PFSK-1 (cell line): ENCODE measurements around the gene VMP1.

Experiments
- FOXP2 ChIP-seq: optimal IDR thresholded peaks from 2 replicates; pipeline ENCODE3; 2011; ENCODE audit warnings: borderline replicate concordance, control low read depth, inconsistent platforms; ENCODE audit not compliant: insufficient read depth; ENCODE audit errors: extremely low read length, extremely low read depth
- POLR2AphosphoS5 ChIP-seq: IDR thresholded peaks from 2 replicates; pipeline ENCODE4 v1.6.1; 2012; ENCODE audit warnings: low read depth, mild to moderate bottlenecking, control low read depth, low read length, moderate library complexity
- SIN3A ChIP-seq: IDR thresholded peaks from 2 replicates; pipeline ENCODE4 v1.6.1; 2012; ENCODE audit warnings: mild to moderate bottlenecking, low read length, moderate library complexity, borderline replicate concordance; ENCODE audit not compliant: insufficient read depth
- TAF1 ChIP-seq: IDR thresholded peaks from 2 replicates; pipeline ENCODE4 v1.6.1; 2012; ENCODE audit warnings: low read length, control low read depth, borderline replicate concordance; ENCODE audit not compliant: insufficient read depth
- TF ChIP-seq, protein P1 (sequence below), 2 experiments: IDR thresholded peaks; 2 replicates each; pipeline versions ENCODE4 v1.6.1 to v1.8.0; 2011 to 2012; ENCODE audit warnings: low read depth in 2 of 2, low read length in 2 of 2, control low read depth in 1 of 2, inconsistent platforms in 1 of 2, mild to moderate bottlenecking in 1 of 2, moderate library complexity in 1 of 2; ENCODE audit not compliant: insufficient read depth in 1 of 2

DNA sequence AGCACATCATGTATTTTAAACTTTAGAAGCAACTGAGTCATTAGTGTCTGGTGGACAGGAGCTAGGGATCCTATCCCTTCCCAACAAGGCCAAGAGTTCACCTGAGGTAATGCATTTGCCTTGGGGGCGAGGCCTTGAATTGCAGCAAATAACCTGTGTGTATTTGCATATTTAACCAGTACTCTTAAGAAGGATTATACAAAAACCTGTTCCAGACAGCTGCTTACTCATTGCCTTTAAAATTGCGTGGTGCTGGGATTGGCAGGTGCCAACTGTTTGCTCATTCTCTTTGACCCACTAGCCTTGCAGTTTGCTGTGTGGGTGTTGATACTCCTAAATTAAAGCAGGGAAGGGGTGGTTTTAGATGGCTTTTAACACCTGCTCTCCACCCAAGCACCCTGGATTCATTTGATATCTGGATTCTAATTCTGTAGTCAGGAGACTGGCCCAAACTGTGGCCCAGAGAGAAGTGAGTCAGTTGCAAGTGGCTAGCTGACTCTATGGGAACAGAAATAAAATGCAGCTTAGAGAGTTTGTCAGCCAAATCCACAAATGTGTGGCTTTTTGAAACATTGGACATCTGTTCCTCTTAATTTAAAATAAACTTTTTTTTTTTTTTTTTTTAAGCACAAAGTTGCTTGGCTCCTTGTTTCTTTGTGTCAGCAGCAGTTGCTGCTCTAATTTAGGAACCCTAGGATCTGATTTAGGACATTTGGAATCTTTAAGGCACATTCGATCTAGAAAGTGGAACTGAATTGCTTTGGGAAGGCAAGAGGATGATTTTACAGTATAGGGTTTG lies 138.3 kb downstream of the VMP1 start:
- TF ChIP-seq, protein P1, sequence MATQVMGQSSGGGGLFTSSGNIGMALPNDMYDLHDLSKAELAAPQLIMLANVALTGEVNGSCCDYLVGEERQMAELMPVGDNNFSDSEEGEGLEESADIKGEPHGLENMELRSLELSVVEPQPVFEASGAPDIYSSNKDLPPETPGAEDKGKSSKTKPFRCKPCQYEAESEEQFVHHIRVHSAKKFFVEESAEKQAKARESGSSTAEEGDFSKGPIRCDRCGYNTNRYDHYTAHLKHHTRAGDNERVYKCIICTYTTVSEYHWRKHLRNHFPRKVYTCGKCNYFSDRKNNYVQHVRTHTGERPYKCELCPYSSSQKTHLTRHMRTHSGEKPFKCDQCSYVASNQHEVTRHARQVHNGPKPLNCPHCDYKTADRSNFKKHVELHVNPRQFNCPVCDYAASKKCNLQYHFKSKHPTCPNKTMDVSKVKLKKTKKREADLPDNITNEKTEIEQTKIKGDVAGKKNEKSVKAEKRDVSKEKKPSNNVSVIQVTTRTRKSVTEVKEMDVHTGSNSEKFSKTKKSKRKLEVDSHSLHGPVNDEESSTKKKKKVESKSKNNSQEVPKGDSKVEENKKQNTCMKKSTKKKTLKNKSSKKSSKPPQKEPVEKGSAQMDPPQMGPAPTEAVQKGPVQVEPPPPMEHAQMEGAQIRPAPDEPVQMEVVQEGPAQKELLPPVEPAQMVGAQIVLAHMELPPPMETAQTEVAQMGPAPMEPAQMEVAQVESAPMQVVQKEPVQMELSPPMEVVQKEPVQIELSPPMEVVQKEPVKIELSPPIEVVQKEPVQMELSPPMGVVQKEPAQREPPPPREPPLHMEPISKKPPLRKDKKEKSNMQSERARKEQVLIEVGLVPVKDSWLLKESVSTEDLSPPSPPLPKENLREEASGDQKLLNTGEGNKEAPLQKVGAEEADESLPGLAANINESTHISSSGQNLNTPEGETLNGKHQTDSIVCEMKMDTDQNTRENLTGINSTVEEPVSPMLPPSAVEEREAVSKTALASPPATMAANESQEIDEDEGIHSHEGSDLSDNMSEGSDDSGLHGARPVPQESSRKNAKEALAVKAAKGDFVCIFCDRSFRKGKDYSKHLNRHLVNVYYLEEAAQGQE (IDR thresholded peaks at IDR 0.05; ENCODE audit: insufficient read depth in 1 of 2, low read depth in 2 of 2, low read length in 2 of 2), result no peak
- TF ChIP-seq POLR2AphosphoS5 (0 out of 2 replicates have a peak, but pooled peaks have one; percentile 28), SIN3A (peak; percentile 20; the same call in 1 of the 2 replicates), FOXP2 (no peak), TAF1 (no peak)
